Pons (tissue), 1 donor: ENCODE results near the gene NME7.
"Not testable (repeated sequence)": the region's sequence is repeated elsewhere in the genome, so short reads cannot be mapped to it uniquely, and the experiment has no call there.

Experiments
- DNase-seq: peaks from one replicate; pipeline ENCODE4 v3.0.0-alpha.2; 2016; ENCODE audit warnings: low spot score

Gene NME7

DNA sequence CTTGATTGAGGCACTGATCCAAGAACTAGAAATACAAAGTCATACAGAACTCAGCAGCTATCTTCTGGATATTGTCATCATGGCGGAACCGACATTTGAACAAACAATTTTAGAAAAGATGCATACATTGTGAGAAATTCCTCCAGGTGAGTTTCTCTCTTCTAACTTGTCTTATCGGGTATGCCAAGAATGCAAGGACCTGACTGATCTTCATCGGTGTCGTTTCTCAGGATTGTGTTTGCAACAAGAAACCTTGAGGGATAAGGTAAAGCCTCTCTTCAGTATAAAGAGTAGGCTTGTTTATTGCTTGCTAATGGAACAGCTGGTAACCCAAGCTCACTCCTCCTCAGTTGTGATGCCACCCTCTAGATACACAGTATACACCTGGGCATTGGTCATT, 62.2 kb downstream of the NME7 start:
- no peak for DNase-seq

DNA sequence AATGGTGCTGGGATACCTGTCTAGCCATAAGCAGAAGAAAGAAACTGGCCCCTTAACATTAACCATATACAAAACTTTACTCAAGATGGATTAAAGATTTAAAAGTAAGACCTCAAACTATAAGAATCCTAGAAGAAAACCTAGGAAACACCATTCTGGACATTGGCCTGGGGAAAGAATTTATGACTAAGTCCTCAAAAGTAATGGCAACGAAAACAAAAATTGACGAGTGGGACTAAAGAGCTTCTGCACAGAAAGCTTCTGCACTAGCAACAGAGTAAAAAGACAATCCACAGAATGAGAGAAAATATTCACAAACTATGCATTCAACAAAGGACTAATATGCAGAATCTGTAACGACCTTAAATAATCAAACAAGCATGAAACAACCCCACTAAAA, 66.7 kb downstream of the NME7 start:
- DNase-seq: no peak

DNA sequence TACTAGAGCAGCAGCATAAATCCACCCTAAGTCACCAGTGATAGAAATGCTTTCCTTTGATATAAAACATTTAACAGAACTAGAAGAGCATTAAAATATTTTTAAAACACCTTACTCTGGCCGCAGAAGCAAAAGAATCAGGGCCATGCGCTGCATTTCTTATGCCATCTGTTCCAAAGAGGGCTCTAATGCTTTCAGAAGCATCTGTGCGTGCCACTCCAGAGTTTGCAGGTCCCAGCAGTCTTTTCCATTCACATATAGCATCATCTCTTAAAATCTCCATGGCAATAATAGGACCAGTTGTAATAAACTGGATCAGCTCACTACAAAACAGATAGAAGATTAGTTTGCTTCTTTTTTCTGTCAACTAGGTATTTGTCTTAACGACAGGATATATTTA, 69.2 kb downstream of the NME7 start:
- no peak for DNase-seq

DNA sequence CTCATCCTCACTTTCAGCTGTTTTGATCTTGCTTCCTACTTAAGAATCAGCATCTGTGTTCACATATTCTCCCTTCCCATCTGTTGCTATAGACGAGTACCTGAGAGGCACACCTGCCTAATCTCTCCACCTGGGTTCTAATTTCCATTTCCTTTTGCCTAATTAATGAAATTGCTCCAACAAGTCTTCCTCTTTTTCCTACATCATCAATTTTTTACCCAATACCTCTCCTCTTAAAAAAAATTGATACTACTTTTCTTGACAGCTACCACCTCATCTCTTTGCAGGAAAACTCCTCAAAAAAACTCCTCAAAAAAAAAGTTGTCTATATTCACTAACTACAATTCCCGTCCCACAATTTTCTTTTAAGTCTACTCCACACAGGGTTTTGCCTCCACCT, 71.8 kb downstream of the NME7 start:
- DNase-seq: no peak

DNA sequence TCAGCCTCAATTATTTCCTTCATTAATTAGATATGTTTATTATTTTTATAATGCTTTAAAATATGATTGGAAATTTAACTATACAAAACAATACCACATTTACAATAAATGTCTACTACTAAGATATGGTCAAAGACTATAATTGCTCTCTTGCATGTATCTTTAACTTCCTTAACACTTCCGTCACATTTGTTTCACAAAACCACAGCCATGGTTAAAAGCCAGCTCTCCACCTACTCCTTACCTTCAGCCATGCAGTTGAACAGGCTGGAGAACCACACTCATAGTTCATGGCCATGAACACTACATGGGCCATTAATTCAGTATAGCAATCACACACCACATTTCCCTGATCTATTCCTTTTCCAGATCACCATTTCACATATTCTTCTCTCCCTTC, 72.2 kb downstream of the NME7 start:
- no peak for DNase-seq

DNA sequence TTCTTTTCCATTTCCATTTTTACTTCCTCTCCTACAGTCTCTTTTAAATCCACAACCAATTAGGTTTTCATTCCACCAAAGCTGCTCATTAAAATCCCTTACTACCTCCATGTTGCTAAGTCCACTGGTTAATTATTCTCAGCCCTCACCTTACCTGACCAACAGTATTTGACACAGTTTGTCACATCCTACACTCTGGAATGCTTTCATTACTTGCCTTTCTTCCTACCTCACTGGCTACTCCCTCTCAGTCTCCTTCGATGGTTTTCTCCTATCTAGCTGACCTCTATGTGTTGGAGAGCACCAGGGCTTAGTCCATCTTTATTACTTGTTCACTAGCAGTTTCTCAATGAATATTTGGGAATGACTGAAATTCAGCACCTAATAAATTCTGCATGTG, 78.6 kb downstream of the NME7 start:
- peak; percentile 0 for DNase-seq

DNA sequence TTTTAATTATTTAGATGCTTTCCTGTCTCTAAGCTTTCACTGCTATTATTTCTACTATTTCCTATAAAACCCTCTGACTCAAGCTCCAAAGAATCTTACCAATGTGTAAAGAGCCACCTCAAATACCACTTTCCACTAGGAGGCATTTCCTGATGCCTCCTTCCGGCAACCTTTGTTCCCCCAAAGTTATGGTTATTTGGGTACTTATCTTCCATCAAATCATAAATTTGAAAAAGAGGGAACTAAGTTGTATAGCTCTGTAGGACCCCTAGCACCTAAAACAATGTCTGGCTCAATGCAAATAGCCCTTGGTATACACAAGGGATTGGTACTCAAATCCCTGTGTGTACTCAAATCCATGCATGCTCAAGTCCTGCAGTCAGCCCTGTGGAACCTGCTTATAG, 79.6 kb downstream of the NME7 start:
- DNase-seq: peak; percentile 0

DNA sequence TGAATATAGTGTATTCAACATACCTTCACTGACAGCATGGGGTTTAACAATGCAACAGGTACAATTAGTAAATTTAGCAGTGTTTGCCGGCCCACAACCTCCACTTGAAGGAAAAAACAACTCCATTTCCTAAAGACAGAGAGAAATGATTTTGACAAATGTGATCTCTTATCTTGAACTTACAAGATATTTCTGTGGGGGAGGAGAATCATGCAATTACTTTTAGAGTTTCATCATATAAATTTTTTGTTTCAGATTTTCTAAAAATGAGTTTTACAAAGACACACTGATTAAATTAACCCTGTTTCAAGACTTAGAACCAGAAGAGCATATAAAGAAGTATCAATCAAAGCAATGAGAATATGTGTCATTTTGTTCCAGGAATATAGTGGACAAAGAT, 80.3 kb downstream of the NME7 start:
- DNase-seq: no peak

DNA sequence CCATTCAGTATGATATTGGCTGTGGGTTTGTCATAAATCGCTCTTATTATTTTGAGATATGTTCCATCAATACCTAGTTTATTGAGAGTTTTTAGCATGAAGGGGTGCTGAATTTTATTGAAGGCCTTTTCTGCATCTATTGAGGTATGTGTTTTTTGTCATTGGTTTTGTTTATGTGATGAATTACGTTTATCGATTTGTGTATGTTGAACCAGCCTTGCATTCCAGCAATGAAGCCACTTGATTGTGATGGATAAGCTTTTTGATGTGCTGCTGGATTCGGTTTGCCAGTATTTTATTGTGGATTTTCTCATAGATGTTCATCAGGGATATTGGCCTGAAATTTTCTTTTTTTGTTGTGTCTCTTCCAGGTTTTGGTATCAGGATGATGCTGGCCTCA, 86.0 kb downstream of the NME7 start:
- DNase-seq: not testable (repeated sequence)

DNA sequence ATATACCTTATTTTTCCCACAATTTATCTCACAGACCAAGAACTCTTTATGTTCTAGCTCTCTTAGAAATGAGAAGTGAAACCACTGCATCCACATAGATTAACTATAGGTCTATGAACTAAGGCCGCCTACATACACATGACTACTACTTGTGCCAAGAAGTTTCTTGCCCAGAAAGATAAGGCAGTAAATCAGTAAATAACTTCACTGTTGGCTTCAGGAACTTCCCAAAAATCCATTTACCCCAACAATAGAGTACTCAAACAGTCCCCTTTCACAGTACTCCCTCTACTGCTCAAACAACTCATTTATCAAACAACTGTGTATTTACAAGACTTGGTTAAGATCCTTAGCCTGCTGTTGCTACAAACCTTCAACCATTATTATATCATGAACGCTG, 96.5 kb downstream of the NME7 start:
- no peak for DNase-seq

DNA sequence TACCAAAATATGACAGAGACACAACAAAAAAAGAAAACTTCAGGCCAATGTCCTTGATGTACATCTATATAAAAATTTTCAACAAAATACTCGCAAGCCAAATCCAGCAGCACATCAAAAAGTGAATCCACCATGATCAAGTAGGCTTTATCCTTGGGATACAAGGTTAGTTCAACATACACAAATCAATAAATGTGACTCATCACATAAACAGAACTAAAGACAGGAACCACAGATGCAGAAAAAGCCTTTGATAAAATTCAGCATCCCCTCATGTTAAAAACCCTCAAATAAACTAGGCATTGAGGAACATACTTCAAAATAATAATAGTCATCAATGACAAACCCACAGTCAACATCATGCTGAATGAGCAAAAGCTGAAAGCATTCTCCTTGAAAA, 101.5 kb downstream of the NME7 start:
- DNase-seq: no peak

DNA sequence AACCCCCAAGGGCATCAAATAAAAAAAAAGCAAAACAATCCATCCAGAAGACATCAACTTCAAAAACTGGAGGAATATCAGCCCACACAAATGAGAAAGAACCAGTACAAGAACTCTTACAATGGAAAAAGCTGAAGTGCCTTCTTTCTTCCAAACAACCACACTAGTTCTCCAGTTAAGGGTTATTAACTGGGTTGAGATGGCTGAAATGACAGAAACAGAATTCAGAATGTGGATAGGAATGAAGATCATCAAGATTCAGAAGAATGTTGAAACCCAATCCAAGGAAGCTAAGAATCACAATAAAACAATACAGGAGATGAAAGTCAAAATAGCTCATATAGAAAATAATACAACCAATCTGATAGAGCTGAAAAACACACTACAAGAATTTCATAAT, 104.5 kb downstream of the NME7 start:
- no peak for DNase-seq

DNA sequence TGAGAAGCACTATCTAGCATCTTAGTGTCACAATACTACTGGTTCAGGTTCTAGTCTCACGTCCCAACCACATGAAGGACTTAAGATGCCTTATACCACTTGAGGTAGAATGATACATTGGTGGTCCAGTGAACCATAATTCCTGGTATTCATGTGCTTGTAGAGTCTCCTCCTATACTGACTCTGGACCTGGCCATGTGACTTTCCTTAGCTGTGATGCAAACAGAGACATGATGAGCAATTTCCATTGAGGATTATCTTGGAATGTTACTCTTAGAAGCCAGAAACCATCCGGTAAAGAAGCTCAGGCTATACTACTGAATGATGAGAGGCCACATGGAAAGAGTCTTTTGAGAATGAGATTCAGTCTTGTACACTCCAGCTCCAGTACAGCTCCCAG, 105.7 kb downstream of the NME7 start:
- no peak for DNase-seq

DNA sequence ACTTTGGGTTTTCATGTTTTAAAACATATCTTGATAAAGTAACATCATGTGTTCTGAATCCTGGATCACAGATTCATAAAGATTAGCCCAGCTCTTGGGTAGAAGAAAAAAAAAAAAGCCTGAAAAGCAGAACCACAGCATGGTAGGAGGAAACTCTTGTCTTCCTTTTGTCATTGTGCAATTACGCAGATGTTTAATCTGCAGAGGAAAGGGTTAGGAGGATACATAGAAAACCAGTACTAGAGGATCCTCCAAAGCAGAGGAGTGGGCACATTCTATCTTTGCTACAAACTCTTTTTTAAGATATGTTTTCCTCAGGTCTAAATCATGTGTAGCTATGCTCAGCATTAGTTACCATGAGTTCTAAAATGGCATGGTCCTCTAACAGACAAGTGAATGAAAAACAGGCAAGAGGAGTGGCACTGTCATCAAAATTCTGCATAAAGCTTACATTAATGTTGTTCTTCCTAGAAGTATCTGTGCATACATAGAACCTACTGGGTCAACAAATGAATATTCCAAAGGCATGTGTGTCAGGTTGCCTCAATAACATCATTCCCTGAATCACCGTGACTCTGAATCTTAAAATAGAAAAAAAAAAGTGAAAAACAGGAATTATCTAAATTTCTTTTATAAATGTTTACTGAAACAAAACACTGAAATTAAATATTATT, 107.0 kb downstream of the NME7 start:
- DNase-seq: no peak

DNA sequence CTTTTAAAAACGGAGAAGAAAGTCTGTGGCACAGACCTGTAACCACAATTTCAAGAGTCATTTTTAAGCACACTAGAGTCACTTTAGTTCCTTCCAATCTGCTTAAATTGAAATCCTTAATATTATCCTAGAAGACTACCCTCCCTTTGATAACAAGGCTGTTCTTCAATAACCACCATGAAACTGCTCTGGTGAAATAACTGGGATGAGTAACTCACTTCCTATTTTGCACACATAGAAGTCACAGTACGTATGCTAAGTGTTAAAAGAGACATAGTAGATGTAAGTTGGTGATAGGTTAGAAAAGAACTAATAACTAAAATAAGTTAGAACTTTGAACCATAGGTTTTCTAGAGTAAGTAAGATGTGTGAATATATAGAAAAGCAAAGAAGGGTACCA, 107.8 kb downstream of the NME7 start:
- DNase-seq: no peak

DNA sequence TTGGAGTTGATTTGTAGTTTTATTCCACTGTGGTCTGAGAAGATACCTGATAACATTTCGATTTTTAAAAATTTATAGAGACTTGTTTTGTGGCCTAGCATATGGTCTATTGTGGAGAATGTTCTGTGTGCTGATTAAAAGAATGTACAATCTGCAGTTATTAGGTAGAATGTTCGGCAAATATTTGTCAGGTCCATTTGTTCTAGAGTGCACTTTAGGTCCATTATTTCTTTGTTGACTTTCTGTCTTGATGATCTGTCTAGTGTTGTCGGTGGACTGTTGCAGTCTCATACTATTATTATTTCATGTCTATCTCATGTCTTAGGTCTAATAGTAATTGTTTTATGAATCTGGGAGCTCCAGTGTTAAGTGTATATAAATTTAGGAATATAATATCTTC, 116.8 kb downstream of the NME7 start:
- DNase-seq: no peak

DNA sequence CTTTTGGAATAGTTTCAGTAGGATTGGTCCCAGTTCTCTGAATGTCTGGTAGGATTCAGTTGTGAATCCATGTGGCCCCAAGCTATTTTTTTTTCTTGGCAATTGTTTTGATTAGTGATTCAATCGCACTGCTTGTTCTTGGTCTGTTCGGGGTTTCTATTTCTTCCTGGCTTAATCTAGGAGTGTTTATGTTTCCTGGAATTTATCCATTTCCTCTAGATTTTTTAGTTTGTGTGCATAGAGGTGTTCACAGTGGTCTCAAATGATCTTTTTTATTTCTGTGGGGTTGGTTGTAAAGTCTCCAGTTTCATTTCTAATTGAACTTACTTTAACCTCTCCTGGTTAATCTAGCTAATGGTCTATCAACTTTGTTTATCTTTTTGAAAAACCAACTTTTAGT, 117.6 kb downstream of the NME7 start:
- peak; percentile 0 for DNase-seq

DNA sequence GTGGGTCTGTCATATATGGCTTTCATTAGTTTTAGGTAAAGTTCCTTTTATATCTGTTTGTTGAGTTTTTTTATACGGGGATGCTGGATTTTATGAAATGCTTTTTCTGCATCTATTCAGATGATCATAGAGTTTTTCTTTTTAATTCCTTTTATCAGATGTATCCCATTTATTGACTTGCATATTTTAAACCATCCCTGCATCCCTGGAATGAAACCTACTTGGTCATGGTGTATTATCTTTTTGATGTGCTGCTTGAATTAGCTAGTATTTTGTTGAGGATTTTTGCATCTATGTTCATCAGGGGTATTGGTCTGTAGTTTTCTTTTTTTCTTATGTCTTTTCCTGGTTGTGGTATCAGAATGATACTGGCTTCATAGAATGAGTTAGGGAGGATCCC, 118.0 kb downstream of the NME7 start:
- peak; percentile 0 for DNase-seq

DNA sequence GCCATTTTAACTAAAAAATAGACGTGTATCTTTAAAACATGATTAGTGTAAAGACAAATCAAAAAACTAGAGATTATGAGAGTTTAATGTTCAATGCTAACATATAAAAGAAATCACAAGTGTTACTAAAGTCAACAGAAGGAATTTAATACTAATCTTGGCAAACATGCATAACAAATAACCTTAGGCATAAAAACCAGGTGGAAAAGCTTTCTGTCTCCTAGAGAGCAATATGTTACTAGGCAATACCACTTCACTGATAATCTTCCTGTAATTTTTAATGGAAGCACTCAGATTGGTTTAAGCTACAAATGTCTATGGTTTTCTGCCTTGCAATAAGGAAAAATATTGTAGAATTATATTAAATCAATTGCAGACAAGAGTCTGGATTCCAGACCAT, 121.9 kb downstream of the NME7 start:
- DNase-seq: peak; percentile 0

DNA sequence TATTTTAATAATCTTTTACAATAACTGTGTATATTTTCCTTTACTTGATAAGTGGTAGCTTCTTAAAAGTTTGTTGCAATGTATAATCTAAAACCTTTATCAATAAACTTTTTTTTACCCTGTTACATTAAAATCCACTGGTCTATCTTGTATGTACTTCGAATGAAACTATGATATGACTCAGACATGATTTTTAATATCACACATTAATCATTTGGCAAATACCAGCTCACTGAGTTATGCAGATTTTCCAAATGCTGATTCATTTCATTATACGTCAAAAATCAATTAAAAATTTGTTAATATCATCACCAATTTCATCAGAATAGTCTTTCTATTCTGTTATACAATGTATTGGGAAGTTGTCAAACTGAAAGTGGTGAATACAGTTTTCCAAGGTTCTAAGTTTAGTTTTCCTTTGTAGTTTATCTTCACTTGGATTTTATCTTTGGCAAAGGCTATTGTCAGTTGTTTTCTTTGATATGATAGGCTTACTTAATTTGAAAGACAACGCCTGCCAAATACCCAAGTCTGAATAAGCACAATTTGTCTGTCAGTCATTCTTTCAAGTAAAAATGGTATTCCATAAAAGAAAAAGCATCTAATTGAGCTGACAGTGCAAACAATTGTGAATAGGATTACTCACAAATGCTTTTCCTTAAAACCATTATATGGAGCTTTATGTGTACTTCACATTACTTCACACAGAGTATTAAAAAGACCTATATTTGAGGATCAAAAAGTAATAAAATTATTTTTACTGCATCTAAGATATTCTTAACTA, 127.0 kb downstream of the NME7 start:
- peak; percentile 20 for DNase-seq

DNA sequence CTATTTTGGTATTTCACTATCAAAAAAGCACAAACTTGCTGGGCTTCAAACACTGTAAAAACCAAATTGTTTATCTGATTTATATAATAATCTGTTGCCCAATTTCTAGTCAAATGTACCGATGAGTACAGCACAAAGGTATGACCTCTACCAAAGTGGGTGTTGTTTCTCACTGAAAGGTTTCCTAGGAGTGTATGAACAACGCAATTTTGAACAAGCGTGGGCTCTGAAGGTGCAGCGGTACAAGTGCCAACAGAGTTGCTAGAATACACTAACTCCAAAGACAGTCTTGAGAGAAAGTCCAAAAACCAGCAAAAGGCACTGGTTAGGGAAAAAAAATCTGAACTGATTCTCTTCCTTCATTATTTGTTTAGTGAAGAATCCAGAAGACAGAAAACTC, 130.7 kb downstream of the NME7 start:
- no peak for DNase-seq

DNA sequence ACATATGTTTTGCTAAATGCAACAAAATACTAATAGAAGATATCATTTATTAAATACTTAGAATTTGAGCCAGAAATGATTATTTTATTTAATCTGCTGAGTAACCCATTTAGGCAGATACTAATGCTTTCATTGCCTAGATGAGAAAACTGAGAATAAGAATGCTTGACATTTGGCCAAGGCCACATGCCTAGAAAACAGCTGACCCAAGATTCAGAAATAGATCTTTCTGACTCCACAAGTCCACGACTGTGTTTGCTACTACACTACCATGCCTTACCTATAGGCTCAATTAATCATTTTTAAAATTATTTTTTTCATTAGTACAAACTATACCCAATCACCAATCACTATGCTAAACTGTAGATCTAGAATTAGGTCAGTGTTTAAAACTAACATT, 131.5 kb downstream of the NME7 start:
- DNase-seq: peak; percentile 20

DNA sequence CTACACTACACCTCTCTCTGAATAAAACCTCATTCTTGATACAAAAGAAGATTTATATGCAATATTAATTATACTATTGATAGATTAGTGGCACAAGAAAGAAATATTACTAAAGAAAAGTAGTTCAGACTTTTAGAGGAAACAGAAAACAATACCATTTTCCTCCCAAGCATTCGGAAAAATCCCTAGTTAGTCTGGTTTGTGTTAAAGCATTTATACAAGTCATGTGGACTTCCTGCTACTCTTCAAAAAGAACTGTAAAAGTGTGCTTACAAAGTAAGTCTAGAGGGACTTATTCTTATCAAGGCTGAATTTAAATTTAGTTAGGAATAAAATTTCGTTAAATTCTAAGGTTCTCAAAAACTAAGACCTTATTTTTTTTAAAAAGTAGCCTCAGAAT, 132.0 kb downstream of the NME7 start:
- no peak for DNase-seq

DNA sequence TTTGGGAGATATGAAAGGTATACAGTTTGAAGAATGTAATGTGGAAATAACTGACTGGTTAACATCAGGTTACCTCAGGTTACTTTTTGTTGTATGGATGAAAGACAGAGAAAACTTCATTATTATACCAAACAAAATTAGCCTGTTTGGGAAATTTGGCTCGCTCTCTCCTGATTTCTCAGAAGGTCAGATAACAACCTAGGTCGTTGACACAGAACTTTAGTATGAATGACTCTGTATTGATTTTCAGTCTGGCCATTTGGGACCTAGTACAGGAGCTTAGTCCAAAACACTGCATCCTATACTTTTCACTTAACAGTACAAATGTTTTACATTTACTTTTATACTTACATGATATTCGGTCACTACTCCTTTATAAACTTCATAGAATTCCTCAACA, 132.8 kb downstream of the NME7 start:
- DNase-seq: no peak
